HG03342 (cell line): ENCODE results near the gene DZIP1.
"Not testable (repeated sequence)": the region's sequence is repeated elsewhere in the genome, so short reads cannot be mapped to it uniquely, and the experiment has no call there.

Experiments used
- ATAC-seq: cut with Tn5 transposase; IDR thresholded peaks from one replicate; pipeline ENCODE4 v1.9.1; 2021; ENCODE audit warnings: mild to moderate bottlenecking, moderate library complexity; ENCODE audit not compliant: unreplicated experiment

DZIP1 gene

GRCh38 chr13:95644601-95645052 lies at the start of gene DZIP1:
Gene DZIP1 (minus strand): TSS chr13:95644706. CDS start chr13:95642029, 2,677 bp downstream.
- ATAC-seq, result peak; percentile 58

- ATAC-seq, result not testable (repeated sequence)
Observed at GRCh38 chr13:95690986-95691385, 46.5 kb upstream of the DZIP1 start.

GRCh38 chr13:95689582-95689926 lies 45.0 kb upstream of the DZIP1 start:
- no peak for ATAC-seq

- ATAC-seq, result not testable (repeated sequence)
Observed at GRCh38 chr13:95684960-95685359, 40.5 kb upstream of the DZIP1 start.

- no peak for ATAC-seq
Observed at GRCh38 chr13:95684418-95684817, 39.9 kb upstream of the DZIP1 start.

- ATAC-seq, result no peak
Observed at GRCh38 chr13:95679722-95680121, 35.2 kb upstream of the DZIP1 start.

GRCh38 chr13:95678967-95679366 lies 34.5 kb upstream of the DZIP1 start:
- no peak for ATAC-seq

- ATAC-seq, result no peak
Observed at GRCh38 chr13:95677564-95678266, 33.2 kb upstream of the DZIP1 start.

- ATAC-seq, result peak; percentile 91
Observed at GRCh38 chr13:95676762-95677563, 32.5 kb upstream of the DZIP1 start, which contains the start of gene DNAJC3. Gene DNAJC3 (plus strand): TSS chr13:95677139. CDS start chr13:95677256, 117 bp downstream.

GRCh38 chr13:95676105-95676761 lies 31.7 kb upstream of the DZIP1 start:
- ATAC-seq, result peak; percentile 7

GRCh38 chr13:95671597-95671996 lies 27.1 kb upstream of the DZIP1 start:
- ATAC-seq, result no peak

- ATAC-seq, result not testable (repeated sequence)
Observed at GRCh38 chr13:95667235-95667634, 22.7 kb upstream of the DZIP1 start.

- no peak for ATAC-seq
Observed at GRCh38 chr13:95660981-95661581, 16.6 kb upstream of the DZIP1 start.

GRCh38 chr13:95659500-95659899 lies 15.0 kb upstream of the DZIP1 start:
- ATAC-seq, result no peak

- ATAC-seq, result no peak
Observed at GRCh38 chr13:95656386-95657015, 12.0 kb upstream of the DZIP1 start.

GRCh38 chr13:95652821-95653220 lies 8.3 kb upstream of the DZIP1 start:
- ATAC-seq, result no peak

GRCh38 chr13:95652244-95652764 lies 7.8 kb upstream of the DZIP1 start:
- ATAC-seq, result no peak

GRCh38 chr13:95650696-95651095 lies 6.2 kb upstream of the DZIP1 start:
- ATAC-seq, result no peak

GRCh38 chr13:95647321-95647720 lies 2.8 kb upstream of the DZIP1 start:
- ATAC-seq, result no peak

GRCh38 chr13:95643936-95644598 lies 439 bp downstream of the DZIP1 start:
- peak; percentile 34 for ATAC-seq
